ENCODE measurements around the gene EMC10.

- TF ChIP-seq CTCF (conservative IDR thresholded peaks at IDR 0.05 in 1 of 2, IDR thresholded peaks at IDR 0.05 in 1 of 2; ENCODE audit: extremely low read depth in 1 of 2, insufficient read depth in 1 of 2, low read depth in 1 of 2, low read length in 2 of 2) (peak; percentile 87), EZH2 (IDR thresholded peaks at IDR 0.05; ENCODE audit: borderline replicate concordance, low read length) (no peak)
Measured at GRCh38 chr19:50537769-50538230, 61.5 kb downstream of the EMC10 start.
